H1 (cell line): ENCODE results near the gene PNMA6E. TPM values are rescaled to one million over a fixed set of nuclear protein-coding genes. Genes with fewer than 3 reads are reported as not detected.

Source experiments
- KDM5A ChIP-seq: fragments of 200-600 bp; IDR thresholded peaks from 2 replicates; pipeline ENCODE4 v1.7.1; 2012; ENCODE audit warnings: mild to moderate bottlenecking, low read length, inconsistent platforms, mixed read lengths
- polyA plus RNA-seq, 7 experiments: library from polyadenylated mRNA; depleted of rRNA in 3 of 7; stranded (reverse) in 5 of 7; unstranded in 2 of 7; fragments of >200 nt in 5 of 7; fragments of 200-250 nt in 2 of 7; gene quantifications; 1 replicate in 5 of 7; 2 replicates in 1 of 7; 4 replicates in 1 of 7; pipeline versions ENCODE4 v1.2.1 to v1.2.3, GENCODE V29; 2011 to 2013; ENCODE audit warnings: missing spikeins in 2 of 7, mixed read lengths in 2 of 7
- total RNA-seq: library from RNA; stranded (reverse); fragmentation: NEBNext Ultra II Directional; extraction: Animal tissue kit (Norgen Biotek cat#: 25700); gene quantifications from 2 replicates; pipeline ENCODE4 v1.2.1, GENCODE V29; 2021

The PNMA6E gene
- total and polyA plus RNA-seq, 2 of the 8 experiments (the other 6 are each of a cell fraction or from before 2014, with no cell fraction given) = not detected

GRCh38 chrX:153382563-153383482 lies 18.3 kb downstream of the PNMA6E start (continued):
- no peak for TF ChIP-seq KDM5A
